H9 (cell line): ENCODE data around the gene INSIG1. TPM values are rescaled to one million over a fixed set of nuclear protein-coding genes. Genes with fewer than 3 reads are reported as not detected.

Experiments
- DNase-seq: peaks from one replicate; pipeline ENCODE4 v3.0.0-alpha.2; 2017
- H2AFZ ChIP-seq: one replicate; pipeline ENCODE4 v1.6.1; 2013; ENCODE audit warnings: mild to moderate bottlenecking, low read length, control low read depth, moderate library complexity
- H2AK5ac ChIP-seq: 2 replicates; pipeline ENCODE4 v1.6.1; 2013; ENCODE audit warnings: low read length, control low read depth, mixed read lengths; ENCODE audit not compliant: insufficient read length
- H2BK120ac ChIP-seq: one replicate; pipeline ENCODE4 v1.6.1; 2013; ENCODE audit warnings: low read depth, mild to moderate bottlenecking, low read length, control low read depth, inconsistent platforms; ENCODE audit not compliant: poor library complexity, severe bottlenecking
- H2BK12ac ChIP-seq: 2 replicates; pipeline ENCODE4 v1.6.1; 2013; ENCODE audit warnings: low read length, control low read depth, mixed read lengths, low read depth; ENCODE audit not compliant: insufficient read length
- H2BK15ac ChIP-seq: 2 replicates; pipeline ENCODE4 v1.6.1; 2013; ENCODE audit warnings: low read depth, low read length, control low read depth
- H2BK20ac ChIP-seq: one replicate; pipeline ENCODE4 v1.6.1; 2013; ENCODE audit warnings: low read depth, mild to moderate bottlenecking, low read length, control low read depth, inconsistent platforms; ENCODE audit not compliant: poor library complexity, severe bottlenecking
- H2BK5ac ChIP-seq: 2 replicates; pipeline ENCODE4 v1.6.1; 2013; ENCODE audit warnings: low read length, control low read depth, mixed read lengths; ENCODE audit not compliant: insufficient read length
- H3K14ac ChIP-seq: 2 replicates; pipeline ENCODE4 v1.6.1; 2013; ENCODE audit warnings: low read length, control low read depth; ENCODE audit not compliant: insufficient read depth
- H3K18ac ChIP-seq: 2 replicates; pipeline ENCODE4 v1.6.1; 2013; ENCODE audit warnings: low read depth, mild to moderate bottlenecking, mixed read lengths, low read length, control low read depth; ENCODE audit not compliant: insufficient read length
- H3K23ac ChIP-seq: 2 replicates; pipeline ENCODE4 v1.6.1; 2013; ENCODE audit warnings: low read length, control low read depth, mixed read lengths, low read depth; ENCODE audit not compliant: insufficient read length
- H3K23me2 ChIP-seq: 2 replicates; pipeline ENCODE4 v1.6.1; 2013; ENCODE audit warnings: low read depth, mild to moderate bottlenecking, mixed read lengths, low read length, control low read depth; ENCODE audit not compliant: insufficient read length, poor library complexity, severe bottlenecking
- H3K27ac ChIP-seq: 2 replicates; pipeline ENCODE4 v1.5.1; 2013; ENCODE audit warnings: low read length, control low read depth, mixed read lengths, low read depth; ENCODE audit not compliant: insufficient read length
- H3K27me3 ChIP-seq: 2 replicates; pipeline ENCODE4 v1.6.1; 2013; ENCODE audit warnings: low read length, control low read depth, inconsistent platforms; ENCODE audit not compliant: insufficient read depth
- H3K4ac ChIP-seq: 2 replicates; pipeline ENCODE4 v1.6.1; 2013; ENCODE audit warnings: low read depth, mild to moderate bottlenecking, control low read depth, inconsistent platforms, low read length, moderate library complexity
- H3K4me1 ChIP-seq: 2 replicates; pipeline ENCODE4 v1.6.1; 2013; ENCODE audit warnings: low read length, control low read depth, inconsistent platforms; ENCODE audit not compliant: insufficient read depth
- H3K4me2 ChIP-seq: 2 replicates; pipeline ENCODE4 v1.6.1; 2013; ENCODE audit warnings: low read length, control low read depth, mixed read lengths; ENCODE audit not compliant: insufficient read length, insufficient read depth
- H3K56ac ChIP-seq: 2 replicates; pipeline ENCODE4 v1.6.1; 2013; ENCODE audit warnings: low read depth, mild to moderate bottlenecking, mixed read lengths, low read length, control low read depth; ENCODE audit not compliant: insufficient read length
- H3K79me1 ChIP-seq: 2 replicates; pipeline ENCODE4 v1.6.1; 2013; ENCODE audit warnings: low read depth, mild to moderate bottlenecking, moderate library complexity, low read length, control low read depth, inconsistent platforms; ENCODE audit not compliant: insufficient read depth, poor library complexity, severe bottlenecking
- H3K79me2 ChIP-seq: 2 replicates; pipeline ENCODE4 v1.6.1; 2013; ENCODE audit warnings: low read length, control low read depth, inconsistent platforms; ENCODE audit not compliant: insufficient read depth
- H3K9ac ChIP-seq: 2 replicates; pipeline ENCODE4 v1.6.1; 2013; ENCODE audit warnings: low read length, control low read depth, mixed read lengths; ENCODE audit not compliant: insufficient read length; ENCODE audit errors: extremely low read depth
- H3K9me3 ChIP-seq: one replicate; pipeline ENCODE4 v1.6.1; 2013; ENCODE audit warnings: low read depth, low read length, inconsistent platforms; ENCODE audit not compliant: control insufficient read depth
- H3T11ph ChIP-seq: one replicate; pipeline ENCODE4 v1.6.1; 2013; ENCODE audit warnings: mild to moderate bottlenecking, low read length, control low read depth, inconsistent platforms
- H4K20me1 ChIP-seq: one replicate; pipeline ENCODE4 v1.6.1; 2013; ENCODE audit not compliant: control insufficient read depth, insufficient read length, insufficient read depth
- H4K5ac ChIP-seq: 2 replicates; pipeline ENCODE4 v1.6.1; 2013; ENCODE audit warnings: low read depth, mild to moderate bottlenecking, mixed read lengths, low read length, control low read depth; ENCODE audit not compliant: insufficient read length
- H4K8ac ChIP-seq: replicated peaks from 2 replicates; pipeline ENCODE4 v1.6.1; 2013; ENCODE audit warnings: low read length, control low read depth, mixed read lengths, low read depth; ENCODE audit not compliant: insufficient read length
- H4K91ac ChIP-seq: 2 replicates; pipeline ENCODE4 v1.6.1; 2013; ENCODE audit warnings: low read depth, mild to moderate bottlenecking, moderate library complexity, mixed read lengths, low read length, control low read depth; ENCODE audit not compliant: insufficient read length
- H3K27ac Mint-ChIP-seq, 3 experiments: 2 replicates in 2 of 3; 3 replicates in 1 of 3; pipeline ENCODE4 v1.8.0; 2020 to 2021; ENCODE audit warnings: mixed read lengths in 3 of 3, mild to moderate bottlenecking in 1 of 3, moderate library complexity in 1 of 3
- H3K27me3 Mint-ChIP-seq: 2 replicates; pipeline ENCODE4 v1.8.0; 2021; ENCODE audit warnings: low read depth, mild to moderate bottlenecking, moderate library complexity, mixed read lengths
- H3K36me3 Mint-ChIP-seq, 3 experiments: 2 replicates in 2 of 3; 3 replicates in 1 of 3; pipeline ENCODE4 v1.8.0; 2020 to 2021; ENCODE audit warnings: low read depth in 3 of 3, mixed read lengths in 3 of 3; ENCODE audit not compliant: insufficient read depth in 1 of 3
- H3K4me1 Mint-ChIP-seq, 2 experiments: 2 replicates each; pipeline ENCODE4 v1.8.0; 2020; ENCODE audit warnings: mixed read lengths in 2 of 2
- H3K4me3 Mint-ChIP-seq, 2 experiments: 2 replicates in 1 of 2; 3 replicates in 1 of 2; pipeline ENCODE4 v1.8.0; 2020 to 2021; ENCODE audit warnings: mild to moderate bottlenecking in 2 of 2, mixed read lengths in 2 of 2, moderate library complexity in 1 of 2
- H3K9me3 Mint-ChIP-seq, 2 experiments: 2 replicates in 1 of 2; 3 replicates in 1 of 2; pipeline ENCODE4 v1.8.0; 2020; ENCODE audit warnings: mild to moderate bottlenecking in 2 of 2, mixed read lengths in 2 of 2, moderate library complexity in 1 of 2
- WGBS: extraction: QIAGEN DNeasy Blood & Tissue Kit; methylation state at CpG from one replicate; pipeline ENCODE4 v1.1.7; 2013; ENCODE audit warnings: missing lambda C conversion rate, low lambda C conversion rate, mixed read lengths; ENCODE audit not compliant: insufficient read length; ENCODE audit errors: extremely low coverage; 5-methylcytosine and 5-hydroxymethylcytosine counted together
- total RNA-seq: library from RNA; stranded (reverse); gene quantifications from 2 replicates; pipeline ENCODE4 v1.2.1, GENCODE V29; 2021
- TF ChIP-seq, protein P1 (sequence below): fragments of 200-600 bp; sonication (generic); conservative IDR thresholded peaks from 3 replicates; pipeline ENCODE4 v1.8.0; 2021; ENCODE audit warnings: antibody characterized with exemption, mild to moderate bottlenecking

INSIG1 gene
- total RNA-seq, 1 experiment from 2014 or later: 23.3 TPM

DNA sequence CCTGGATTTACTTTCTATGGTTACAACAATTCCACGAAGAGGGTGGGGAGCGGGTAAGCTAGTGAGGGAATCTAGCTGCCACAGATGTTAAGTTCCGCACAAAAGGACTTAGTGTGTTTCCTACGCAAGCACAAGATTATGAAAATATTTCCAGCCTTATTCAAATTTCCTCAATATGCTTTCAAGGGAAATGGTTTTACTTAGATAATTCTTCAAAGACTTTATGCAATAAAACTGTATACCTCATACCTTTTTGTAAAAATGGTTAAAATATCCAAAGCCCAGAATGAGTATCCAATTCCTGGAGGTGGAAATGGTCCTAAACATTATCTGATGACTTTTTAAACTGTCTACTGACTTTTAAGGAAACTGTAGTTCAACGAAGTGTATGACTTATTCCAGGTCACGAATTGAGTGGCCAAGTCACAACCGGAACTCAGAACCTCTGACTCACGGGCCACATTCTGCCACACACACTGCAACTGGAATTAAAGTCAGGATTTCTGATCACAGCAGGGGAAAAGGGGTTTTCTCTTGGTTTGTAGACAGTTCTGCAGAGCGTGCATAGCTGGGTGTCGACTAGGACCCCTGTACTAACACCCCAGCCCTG, 20.2 kb upstream of the INSIG1 start:
- Histone ChIP-seq H3K4me2 (no peak overlapping the region), H3K56ac (no peak overlapping the region), H3K27ac (no peak overlapping the region), H3K79me1 (no peaks in the 10 kb centered on the region), H3K27me3 (no peaks in the 10 kb centered on the region), H2AFZ (no peak overlapping the region), H4K8ac (no peak overlapping the region), H4K91ac (no peak overlapping the region), H3K4ac (no peak overlapping the region), H3K23ac (no peak overlapping the region), H2AK5ac (no peak overlapping the region), H3K79me2 (no peaks in the 10 kb centered on the region), H3K18ac (no peak overlapping the region), H3K14ac (no peak overlapping the region), H3K4me1 (no peaks in the 10 kb centered on the region), H2BK15ac (no peak overlapping the region), H2BK120ac (no peak overlapping the region), H3K9me3 (no peaks in the 10 kb centered on the region), H3K9ac (no peak overlapping the region), H2BK20ac (no peak overlapping the region), H4K5ac (no peak overlapping the region), H2BK12ac (no peak overlapping the region), H3K23me2 (no peaks in the 10 kb centered on the region), H2BK5ac (no peak overlapping the region), H3T11ph (no peak overlapping the region), H4K20me1 (no peaks in the 10 kb centered on the region)
- no peaks in the 10 kb centered on the region; a peak in 1 of 7 replicates for H3K36me3 Mint-ChIP-seq
- no peak overlapping the region for H3K27ac Mint-ChIP-seq
- no peak overlapping the region for H3K4me3 Mint-ChIP-seq
- peaks cover 3% of the 10 kb centered on the region for H3K27me3 Mint-ChIP-seq
- peaks cover 15% of the 10 kb centered on the region in 2 experiments for H3K4me1 Mint-ChIP-seq
- no peak for DNase-seq
- TF ChIP-seq, protein P1, sequence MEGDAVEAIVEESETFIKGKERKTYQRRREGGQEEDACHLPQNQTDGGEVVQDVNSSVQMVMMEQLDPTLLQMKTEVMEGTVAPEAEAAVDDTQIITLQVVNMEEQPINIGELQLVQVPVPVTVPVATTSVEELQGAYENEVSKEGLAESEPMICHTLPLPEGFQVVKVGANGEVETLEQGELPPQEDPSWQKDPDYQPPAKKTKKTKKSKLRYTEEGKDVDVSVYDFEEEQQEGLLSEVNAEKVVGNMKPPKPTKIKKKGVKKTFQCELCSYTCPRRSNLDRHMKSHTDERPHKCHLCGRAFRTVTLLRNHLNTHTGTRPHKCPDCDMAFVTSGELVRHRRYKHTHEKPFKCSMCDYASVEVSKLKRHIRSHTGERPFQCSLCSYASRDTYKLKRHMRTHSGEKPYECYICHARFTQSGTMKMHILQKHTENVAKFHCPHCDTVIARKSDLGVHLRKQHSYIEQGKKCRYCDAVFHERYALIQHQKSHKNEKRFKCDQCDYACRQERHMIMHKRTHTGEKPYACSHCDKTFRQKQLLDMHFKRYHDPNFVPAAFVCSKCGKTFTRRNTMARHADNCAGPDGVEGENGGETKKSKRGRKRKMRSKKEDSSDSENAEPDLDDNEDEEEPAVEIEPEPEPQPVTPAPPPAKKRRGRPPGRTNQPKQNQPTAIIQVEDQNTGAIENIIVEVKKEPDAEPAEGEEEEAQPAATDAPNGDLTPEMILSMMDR: no peak
- WGBS: no CpG with 5 or more reads among the region's 10 CpGs
- no peaks in the 10 kb centered on the region; a peak in 1 of 5 replicates for H3K9me3 Mint-ChIP-seq
